IPS-18c (cell line): ENCODE results near the gene FGFR2.
"Not testable (repeated sequence)": the region's sequence is repeated elsewhere in the genome, so short reads cannot be mapped to it uniquely, and the experiment has no call there.

Experiments used
- H3K4me3 ChIP-seq: 2 replicates; pipeline ENCODE4 v1.7.0; 2013; ENCODE audit warnings: low read depth, mild to moderate bottlenecking, low read length, moderate library complexity; ENCODE audit not compliant: insufficient read depth
- H3K9me3 ChIP-seq: one replicate; pipeline ENCODE4 v1.6.1; 2013; ENCODE audit warnings: mild to moderate bottlenecking, low read length, moderate library complexity; ENCODE audit not compliant: control insufficient read depth, insufficient read depth

FGFR2 gene

GRCh38 chr10:121521794-121522556 lies 76.3 kb downstream of the FGFR2 start:
- no peaks in the 10 kb centered on the region for H3K9me3 ChIP-seq
- no peak overlapping the region for H3K4me3 ChIP-seq

- not testable (repeated sequence) for H3K4me3 ChIP-seq, H3K9me3 ChIP-seq
Measured at GRCh38 chr10:121520526-121520925, 77.7 kb downstream of the FGFR2 start.

DNA sequence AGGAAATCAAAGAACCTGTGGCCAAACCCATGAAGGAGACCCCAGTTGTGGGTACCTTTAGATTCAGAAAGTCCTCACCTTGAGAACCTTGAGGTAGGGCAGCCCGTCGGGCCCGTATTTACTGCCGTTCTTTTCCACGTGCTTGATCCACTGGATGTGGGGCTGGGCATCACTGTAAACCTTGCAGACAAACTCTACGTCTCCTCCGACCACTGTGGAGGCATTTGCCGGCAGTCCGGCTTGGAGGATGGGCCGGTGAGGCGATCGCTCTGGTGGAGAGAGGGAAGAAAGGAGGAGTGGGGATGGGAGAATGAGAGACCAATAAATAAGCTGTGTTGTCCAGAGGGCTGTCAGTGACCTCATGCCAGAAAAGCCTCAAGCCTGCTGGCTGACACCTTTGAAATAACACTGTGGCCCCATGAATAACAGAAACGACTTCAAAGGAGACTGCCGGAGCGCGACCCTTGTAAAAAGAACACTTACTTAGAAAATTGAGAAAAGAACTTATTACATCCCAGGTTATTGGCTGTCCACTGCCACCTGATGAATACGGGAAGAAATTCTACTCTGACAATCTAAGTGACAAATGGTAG lies 78.2 kb downstream of the FGFR2 start:
- Histone ChIP-seq H3K4me3 (no peak overlapping the region), H3K9me3 (no peaks in the 10 kb centered on the region)

DNA sequence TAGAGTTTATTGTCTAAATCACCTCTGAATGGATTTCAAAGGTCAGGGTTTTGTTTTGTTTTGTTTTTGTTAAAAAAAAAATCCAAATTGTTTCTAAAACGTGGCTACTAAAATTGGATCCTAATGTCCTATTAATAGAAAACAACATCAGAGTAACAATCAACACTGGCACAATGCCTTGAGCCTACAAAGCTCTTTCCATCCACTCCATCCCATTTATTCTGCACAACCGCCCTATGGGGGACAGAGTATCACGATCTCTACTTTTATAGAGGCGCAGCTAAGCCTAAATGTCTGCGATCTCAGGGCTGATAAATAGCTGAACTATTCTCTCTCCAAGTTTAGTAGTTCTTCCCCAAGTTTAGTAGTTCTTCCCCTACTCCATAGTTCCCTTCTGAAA lies 78.8 kb downstream of the FGFR2 start:
- H3K9me3 ChIP-seq = no peaks in the 10 kb centered on the region
- no peak overlapping the region for H3K4me3 ChIP-seq

DNA sequence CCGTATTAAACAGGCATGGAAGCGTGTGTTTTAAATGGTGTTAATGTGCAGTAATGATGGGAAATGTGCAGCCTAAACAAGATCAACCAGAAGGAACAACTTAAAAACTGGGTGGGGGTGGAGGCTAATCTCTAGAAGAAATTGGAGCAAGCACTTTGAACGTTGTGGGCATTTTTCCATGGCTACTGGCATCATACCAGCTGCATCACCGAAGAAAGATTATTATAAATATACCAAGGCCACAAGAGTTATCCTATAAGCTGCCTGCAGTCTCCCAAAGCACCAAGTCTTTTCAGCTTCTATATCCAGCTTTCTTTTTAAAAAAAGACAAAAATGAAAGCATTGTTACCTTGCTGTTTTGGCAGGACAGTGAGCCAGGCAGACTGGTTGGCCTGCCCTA lies 79.9 kb downstream of the FGFR2 start:
- Histone ChIP-seq H3K9me3 (no peaks in the 10 kb centered on the region), H3K4me3 (no peak overlapping the region)

GRCh38 chr10:121516093-121516865 lies 82.0 kb downstream of the FGFR2 start:
- Histone ChIP-seq H3K9me3 (no peaks in the 10 kb centered on the region), H3K4me3 (no peak overlapping the region)

GRCh38 chr10:121514141-121514865 lies 83.9 kb downstream of the FGFR2 start:
- no peak overlapping the region for H3K4me3 ChIP-seq

DNA sequence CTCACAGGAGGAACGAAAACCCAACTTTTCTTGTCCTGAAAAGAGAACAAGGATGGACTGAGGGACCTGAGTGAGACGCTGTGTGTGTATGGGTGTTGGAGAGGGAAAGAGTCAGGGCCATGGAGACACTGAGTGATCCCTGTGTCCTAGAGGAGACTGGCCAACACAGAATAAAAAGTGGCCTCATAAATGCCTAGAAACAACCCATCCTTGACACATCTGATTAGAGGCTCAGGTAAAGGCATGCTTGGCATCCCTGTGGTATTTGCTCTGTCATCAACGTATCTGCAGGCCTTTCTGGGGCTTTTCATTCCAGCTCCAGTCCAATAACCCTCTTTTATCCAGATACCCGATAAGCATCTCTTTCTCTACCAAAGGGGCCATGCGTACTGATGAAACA lies 86.3 kb downstream of the FGFR2 start:
- H3K9me3 ChIP-seq = no peaks in the 10 kb centered on the region
- no peak overlapping the region for H3K4me3 ChIP-seq

More at GRCh38 chr10:121514141-121514865, 83.9 kb downstream of the FGFR2 start:
- no peaks in the 10 kb centered on the region for H3K9me3 ChIP-seq

DNA sequence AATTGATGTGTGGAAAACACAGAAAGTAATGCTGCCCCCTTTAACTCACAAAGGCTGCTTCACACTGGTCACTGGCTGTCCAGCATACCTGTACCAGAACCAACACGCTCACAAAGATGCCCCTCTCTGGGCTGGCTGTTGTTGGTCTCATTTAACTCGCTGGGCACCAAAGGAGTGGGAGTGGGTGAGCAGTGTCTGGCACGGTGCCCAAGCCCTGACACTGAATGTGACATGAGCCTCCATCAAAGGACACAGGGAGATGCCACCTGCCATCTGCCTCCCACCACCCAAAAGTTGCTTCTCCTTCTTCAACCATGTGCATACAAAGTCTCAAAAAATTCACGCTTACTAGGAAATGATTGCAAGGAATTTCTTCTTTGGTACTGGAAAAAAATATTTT lies 86.8 kb downstream of the FGFR2 start:
- Histone ChIP-seq H3K9me3 (no peaks in the 10 kb centered on the region), H3K4me3 (no peak overlapping the region)

DNA sequence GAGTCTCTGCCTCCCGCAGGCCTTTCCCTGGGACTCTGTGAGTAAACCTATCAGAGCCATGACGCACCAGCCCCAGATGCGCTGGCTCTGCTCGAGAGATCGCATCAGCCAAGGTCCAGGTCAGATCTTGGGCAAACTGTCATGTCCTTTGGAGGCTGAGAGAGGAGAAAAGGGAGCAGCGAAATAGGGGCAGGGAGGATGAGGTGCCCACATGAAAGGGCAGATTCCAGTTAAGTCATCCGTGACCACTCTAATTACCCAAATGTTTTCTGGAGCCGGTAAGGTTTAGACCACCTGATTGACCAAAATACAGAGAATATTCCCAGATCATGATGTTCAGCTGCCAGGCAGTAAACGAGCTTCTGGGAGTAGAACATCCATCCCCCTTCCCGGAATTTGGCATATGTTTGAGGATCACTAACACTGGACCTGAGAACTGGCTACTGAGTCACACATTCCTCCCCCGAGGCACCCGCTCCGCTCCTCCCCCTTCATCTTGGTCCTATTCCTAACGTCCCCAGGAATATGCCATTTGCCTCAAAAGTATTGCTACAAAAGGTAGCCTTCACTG lies 88.0 kb downstream of the FGFR2 start:
- Histone ChIP-seq H3K9me3 (no peaks in the 10 kb centered on the region), H3K4me3 (no peak overlapping the region)

DNA sequence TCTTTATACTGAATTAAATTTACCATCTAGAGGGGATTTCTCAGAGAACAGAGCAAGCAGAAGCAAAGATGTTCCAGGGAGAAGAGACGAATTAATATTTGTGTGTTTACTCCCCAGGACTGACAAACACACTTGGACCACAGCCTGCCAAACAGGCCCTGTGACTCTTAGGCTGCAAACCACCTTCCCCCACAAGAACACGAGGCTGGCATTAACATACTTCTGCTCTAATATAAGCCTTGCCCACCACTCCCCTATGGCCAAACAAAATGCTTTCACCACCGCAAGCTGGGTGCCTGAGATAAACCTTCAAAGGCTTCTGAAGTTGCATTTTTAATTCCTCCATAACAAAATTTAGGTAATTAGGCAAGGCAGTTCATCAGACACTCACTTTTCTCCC lies 88.4 kb downstream of the FGFR2 start:
- H3K9me3 ChIP-seq = no peaks in the 10 kb centered on the region
- no peak overlapping the region for H3K4me3 ChIP-seq

DNA sequence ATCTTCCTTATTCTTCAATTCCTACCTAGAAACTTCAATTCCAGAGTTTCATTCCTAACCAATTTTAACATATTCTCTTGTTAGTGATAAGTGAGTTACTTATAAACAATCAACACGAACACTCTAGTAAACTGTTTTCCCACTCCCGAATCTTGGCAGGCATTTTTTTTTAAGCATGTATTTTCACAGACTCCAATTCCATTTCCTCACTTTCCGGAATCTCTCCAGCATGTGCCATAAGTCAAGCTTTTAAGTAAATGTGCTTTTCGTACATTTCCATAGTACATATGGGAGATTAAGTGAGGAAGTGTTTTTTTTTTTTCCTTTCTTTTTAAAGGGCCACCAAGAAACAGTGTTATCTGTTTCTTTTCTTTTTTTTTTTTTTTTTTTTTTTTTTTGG lies 89.1 kb downstream of the FGFR2 start:
- Histone ChIP-seq H3K9me3 (no peaks in the 10 kb centered on the region), H3K4me3 (no peak overlapping the region)

DNA sequence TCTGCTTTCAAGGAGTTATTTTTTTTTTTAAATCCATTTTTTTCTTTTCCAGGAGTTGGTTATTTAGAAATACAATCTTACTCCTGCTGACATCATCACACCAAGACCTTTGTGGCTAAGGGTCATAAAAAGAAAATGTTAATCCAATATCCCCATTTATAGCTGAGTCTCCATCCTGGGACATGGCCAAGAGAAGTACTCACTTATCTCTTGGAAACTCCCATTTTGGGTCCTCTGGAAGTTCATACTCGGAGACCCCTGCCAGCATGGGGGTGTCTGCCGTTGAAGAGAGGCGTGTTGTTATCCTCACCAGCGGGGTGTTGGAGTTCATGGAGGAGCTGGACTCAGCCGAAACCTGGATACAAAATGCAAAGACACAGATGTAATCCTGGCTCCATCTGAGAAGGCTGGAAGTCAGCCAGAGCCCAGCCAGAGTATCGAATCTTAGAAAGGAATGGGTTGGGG lies 94.6 kb downstream of the FGFR2 start:
- Histone ChIP-seq H3K9me3 (no peaks in the 10 kb centered on the region), H3K4me3 (no peak overlapping the region)

- H3K4me3 ChIP-seq = no peak overlapping the region
Measured at GRCh38 chr10:121501796-121502195, 96.4 kb downstream of the FGFR2 start.

DNA sequence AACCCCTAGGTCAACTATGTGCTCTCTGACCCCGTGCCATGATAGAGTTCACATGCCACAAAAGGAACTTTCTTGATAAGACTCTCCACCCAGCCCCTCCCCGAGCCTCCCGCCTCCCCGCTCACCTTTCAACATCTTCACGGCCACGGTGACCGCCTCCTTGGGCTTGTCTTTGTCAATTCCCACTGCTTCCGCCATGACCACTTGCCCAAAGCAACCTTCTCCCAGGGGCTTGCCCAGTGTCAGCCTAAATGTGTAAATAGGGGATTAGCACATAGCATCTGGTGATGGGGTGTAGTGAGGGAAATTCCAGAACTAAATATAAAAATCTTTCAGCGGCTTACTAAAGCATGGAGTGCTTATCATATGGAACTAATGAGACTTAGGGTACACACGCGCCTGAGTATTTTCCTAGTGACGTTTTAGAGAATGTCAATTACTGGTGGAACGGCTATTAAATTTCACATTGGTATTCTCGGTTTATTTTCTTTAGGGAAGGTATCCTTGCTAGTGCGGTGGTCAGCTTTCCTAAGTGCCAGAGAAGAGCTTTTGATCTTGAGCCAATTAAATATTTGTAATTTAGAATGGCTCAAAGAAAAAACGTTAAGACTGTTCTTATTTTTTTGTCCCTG lies 97.4 kb downstream of the FGFR2 start:
- no peak overlapping the region for H3K4me3 ChIP-seq
- H3K9me3 ChIP-seq = no peaks in the 10 kb centered on the region

More at GRCh38 chr10:121501796-121502195, 96.4 kb downstream of the FGFR2 start:
- H3K9me3 ChIP-seq = no peaks in the 10 kb centered on the region

- Histone ChIP-seq H3K9me3 (no peaks in the 10 kb centered on the region), H3K4me3 (no peak overlapping the region)
Measured at GRCh38 chr10:121497513-121498470, 100.5 kb downstream of the FGFR2 start.
